Nephron (organoid): ENCODE data around the gene CST3.
"Not testable (repeated sequence)": the region's sequence is repeated elsewhere in the genome, so short reads cannot be mapped to it uniquely, and the experiment has no call there.

ENCODE experiments used
- H3K27ac Mint-ChIP-seq, 3 experiments: 2 replicates each; pipeline ENCODE4 v1.8.0; 2020; ENCODE audit warnings: mixed read lengths in 3 of 3, mild to moderate bottlenecking in 2 of 3, moderate library complexity in 1 of 3
- H3K27me3 Mint-ChIP-seq: 2 replicates; pipeline ENCODE4 v1.8.0; 2021; ENCODE audit warnings: low read depth, mild to moderate bottlenecking, moderate library complexity, mixed read lengths
- H3K36me3 Mint-ChIP-seq: 2 replicates; pipeline ENCODE4 v1.8.0; 2020; ENCODE audit warnings: low read depth, mixed read lengths
- H3K4me1 Mint-ChIP-seq: 2 replicates; pipeline ENCODE4 v1.8.0; 2020; ENCODE audit warnings: mixed read lengths
- H3K4me3 Mint-ChIP-seq, 3 experiments: 2 replicates each; pipeline ENCODE4 v1.8.0; 2020; ENCODE audit warnings: mild to moderate bottlenecking in 3 of 3, mixed read lengths in 3 of 3, moderate library complexity in 2 of 3
- H3K9me3 Mint-ChIP-seq: 2 replicates; pipeline ENCODE4 v1.8.0; 2020; ENCODE audit warnings: mixed read lengths
- TF ChIP-seq, protein P1 (sequence below), 3 experiments: fragments of 200-600 bp; sonication (generic); IDR thresholded peaks; one replicate each; pipeline ENCODE4 v1.5.0; 2021; ENCODE audit warnings: antibody characterized with exemption in 3 of 3; ENCODE audit not compliant: unreplicated experiment in 3 of 3

Gene CST3, protein sequence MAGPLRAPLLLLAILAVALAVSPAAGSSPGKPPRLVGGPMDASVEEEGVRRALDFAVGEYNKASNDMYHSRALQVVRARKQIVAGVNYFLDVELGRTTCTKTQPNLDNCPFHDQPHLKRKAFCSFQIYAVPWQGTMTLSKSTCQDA

GRCh38 chr20:23637282-23638221 lies at the start of gene CST3:
Gene CST3, minus strand, starts transcription at chr20:23637955. Its CDS starts 93 bp downstream, at chr20:23637862.
- Mint-ChIP-seq H3K36me3 (peaks cover 5% of the 10 kb centered on the region), H3K9me3 (no peaks in the 10 kb centered on the region), H3K27me3 (no peaks in the 10 kb centered on the region), H3K4me3 (peak within 1 kb of the TSS; percentile 85 to 92 (median 88)), H3K4me1 (peaks cover 27% of the 10 kb centered on the region), H3K27ac (peak within 1 kb of the TSS; percentile 33 to 91 (median 87))
- TF ChIP-seq, protein P1, sequence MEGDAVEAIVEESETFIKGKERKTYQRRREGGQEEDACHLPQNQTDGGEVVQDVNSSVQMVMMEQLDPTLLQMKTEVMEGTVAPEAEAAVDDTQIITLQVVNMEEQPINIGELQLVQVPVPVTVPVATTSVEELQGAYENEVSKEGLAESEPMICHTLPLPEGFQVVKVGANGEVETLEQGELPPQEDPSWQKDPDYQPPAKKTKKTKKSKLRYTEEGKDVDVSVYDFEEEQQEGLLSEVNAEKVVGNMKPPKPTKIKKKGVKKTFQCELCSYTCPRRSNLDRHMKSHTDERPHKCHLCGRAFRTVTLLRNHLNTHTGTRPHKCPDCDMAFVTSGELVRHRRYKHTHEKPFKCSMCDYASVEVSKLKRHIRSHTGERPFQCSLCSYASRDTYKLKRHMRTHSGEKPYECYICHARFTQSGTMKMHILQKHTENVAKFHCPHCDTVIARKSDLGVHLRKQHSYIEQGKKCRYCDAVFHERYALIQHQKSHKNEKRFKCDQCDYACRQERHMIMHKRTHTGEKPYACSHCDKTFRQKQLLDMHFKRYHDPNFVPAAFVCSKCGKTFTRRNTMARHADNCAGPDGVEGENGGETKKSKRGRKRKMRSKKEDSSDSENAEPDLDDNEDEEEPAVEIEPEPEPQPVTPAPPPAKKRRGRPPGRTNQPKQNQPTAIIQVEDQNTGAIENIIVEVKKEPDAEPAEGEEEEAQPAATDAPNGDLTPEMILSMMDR (IDR thresholded peaks at IDR 0.05; ENCODE audit: unreplicated experiment in 3 of 3): no peak

- Mint-ChIP-seq H3K36me3 (no peaks in the 10 kb centered on the region), H3K4me1 (no peaks in the 10 kb centered on the region), H3K27me3 (peaks cover 3% of the 10 kb centered on the region), H3K4me3 (no peak overlapping the region), H3K27ac (no peak overlapping the region), H3K9me3 (no peaks in the 10 kb centered on the region)
- TF ChIP-seq, protein P1 (IDR thresholded peaks at IDR 0.05; ENCODE audit: unreplicated experiment in 3 of 3): no peak
Observed at GRCh38 chr20:23686046-23686750, 48.4 kb upstream of the CST3 start.

- not testable (repeated sequence) for H3K27ac Mint-ChIP-seq, H3K4me1 Mint-ChIP-seq, H3K4me3 Mint-ChIP-seq, H3K36me3 Mint-ChIP-seq, H3K9me3 Mint-ChIP-seq, H3K27me3 Mint-ChIP-seq
Observed at GRCh38 chr20:23685529-23685896, 47.8 kb upstream of the CST3 start.

DNA sequence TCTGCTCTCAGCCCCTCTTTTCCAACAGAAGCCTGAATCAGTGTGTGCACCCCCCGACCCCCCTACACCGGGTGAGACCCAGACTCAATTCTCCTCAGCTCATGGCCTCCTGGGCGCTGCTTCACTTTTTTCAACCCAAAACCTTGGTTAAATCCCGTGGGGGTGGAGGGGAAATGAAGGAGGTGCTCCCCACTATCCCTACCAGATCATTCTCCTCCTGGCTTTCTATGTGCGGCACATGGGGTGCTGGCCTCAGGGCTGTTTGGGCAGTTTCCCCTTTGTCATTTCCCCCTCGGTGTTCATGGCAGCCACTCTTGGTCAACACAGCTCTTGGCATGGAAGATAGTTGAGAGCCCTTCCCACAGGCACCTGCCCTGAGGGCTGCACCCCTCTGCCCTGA lies 46.5 kb upstream of the CST3 start:
- Mint-ChIP-seq H3K9me3 (no peaks in the 10 kb centered on the region), H3K4me1 (no peaks in the 10 kb centered on the region), H3K27me3 (peaks cover 3% of the 10 kb centered on the region), H3K36me3 (no peaks in the 10 kb centered on the region), H3K27ac (no peak overlapping the region), H3K4me3 (no peak overlapping the region)
- TF ChIP-seq, protein P1 (IDR thresholded peaks at IDR 0.05; ENCODE audit: unreplicated experiment in 3 of 3): no peak

DNA sequence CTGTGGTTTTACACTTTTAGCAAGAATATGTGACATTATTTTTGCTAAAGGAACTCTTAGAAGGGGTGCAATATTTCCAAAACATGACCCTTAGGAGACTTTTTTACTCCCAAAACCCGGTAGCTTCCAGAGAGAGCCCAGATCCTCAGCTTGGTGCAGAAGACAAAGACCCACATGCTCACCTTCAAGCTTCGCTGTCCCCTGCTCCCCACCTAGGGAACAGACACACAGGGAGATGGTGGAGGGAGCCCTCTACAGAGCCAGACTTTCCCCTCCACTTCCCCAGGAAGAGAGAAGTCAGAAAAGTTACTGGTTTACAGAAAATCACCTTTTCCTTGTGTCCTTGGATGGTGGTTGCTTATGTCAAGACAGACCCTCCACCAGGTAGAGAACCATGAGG lies 46.1 kb upstream of the CST3 start:
- H3K4me3 Mint-ChIP-seq: no peak overlapping the region
- peaks cover 3% of the 10 kb centered on the region for H3K27me3 Mint-ChIP-seq
- H3K36me3 Mint-ChIP-seq: no peaks in the 10 kb centered on the region
- H3K27ac Mint-ChIP-seq: no peak overlapping the region
- no peaks in the 10 kb centered on the region for H3K9me3 Mint-ChIP-seq
- H3K4me1 Mint-ChIP-seq: no peaks in the 10 kb centered on the region
- TF ChIP-seq, protein P1 (IDR thresholded peaks at IDR 0.05; ENCODE audit: unreplicated experiment in 3 of 3): no peak

DNA sequence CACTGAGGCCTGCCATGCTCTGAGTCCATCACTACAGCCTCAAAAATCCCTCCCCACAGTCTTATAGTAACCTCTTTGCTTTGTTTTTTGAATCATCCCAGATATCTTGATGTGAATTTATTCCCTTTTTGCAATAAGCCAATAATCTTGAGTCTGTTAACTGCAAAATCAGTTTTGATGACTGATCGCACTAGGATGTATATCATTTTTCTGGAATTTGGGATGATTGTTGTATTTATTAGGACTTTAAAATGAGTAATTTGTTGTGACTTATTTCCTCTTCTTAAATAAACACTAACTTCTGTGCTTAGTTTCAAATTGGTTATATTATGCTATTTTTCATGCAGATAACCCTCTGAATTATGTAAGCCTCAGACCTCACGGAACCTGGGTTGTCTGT lies 45.5 kb upstream of the CST3 start:
- H3K36me3 Mint-ChIP-seq: no peaks in the 10 kb centered on the region
- H3K4me3 Mint-ChIP-seq: no peak overlapping the region
- no peaks in the 10 kb centered on the region for H3K9me3 Mint-ChIP-seq
- no peak overlapping the region for H3K27ac Mint-ChIP-seq
- H3K27me3 Mint-ChIP-seq: peaks cover 3% of the 10 kb centered on the region
- TF ChIP-seq, protein P1 (IDR thresholded peaks at IDR 0.05; ENCODE audit: unreplicated experiment in 3 of 3): no peak
- H3K4me1 Mint-ChIP-seq: no peaks in the 10 kb centered on the region
